WTC11 (cell line): ENCODE data around the gene ESPN. TPM values are rescaled to one million over a fixed set of nuclear protein-coding genes. Genes with fewer than 3 reads are reported as not detected.

Experiments
- ATAC-seq: fragments of 200-7000 bp; cut with Tn5 transposase; 2 replicates; pipeline ENCODE4 v1.10.0; 2021; ENCODE audit warnings: mild to moderate bottlenecking, moderate library complexity
- CTCF ChIA-PET: fragments of 300-600 bp; sonication (Branson Sonifier 250); formaldehyde crosslinking; loops from one replicate; lab custom pipeline; 2021; ENCODE audit warnings: antibody characterized with exemption; lab: Charles Lee
- POLR2A ChIA-PET: fragments of 350-600 bp; sonication (Branson Sonifier 250); formaldehyde crosslinking; loops from one replicate; lab custom pipeline; 2021; ENCODE audit warnings: antibody characterized with exemption; lab: Charles Lee
- DNase-seq: peaks from one replicate; pipeline ENCODE4 v3.0.0; 2021; ENCODE audit warnings: low spot score
- H3K27ac Mint-ChIP-seq: 2 replicates; pipeline ENCODE4 v1.8.0; 2021; ENCODE audit warnings: mixed read lengths
- H3K27me3 Mint-ChIP-seq: 2 replicates; pipeline ENCODE4 v1.8.0; 2021; ENCODE audit warnings: low read depth, mild to moderate bottlenecking, moderate library complexity, mixed read lengths
- H3K36me3 Mint-ChIP-seq: 2 replicates; pipeline ENCODE4 v1.8.0; 2021; ENCODE audit warnings: mixed read lengths
- H3K4me1 Mint-ChIP-seq: 2 replicates; pipeline ENCODE4 v1.8.0; 2022; ENCODE audit warnings: mixed read lengths
- H3K4me3 Mint-ChIP-seq: 2 replicates; pipeline ENCODE4 v1.8.0; 2021; ENCODE audit warnings: mild to moderate bottlenecking, moderate library complexity, mixed read lengths
- H3K9me3 Mint-ChIP-seq: 2 replicates; pipeline ENCODE4 v1.8.0; 2021; ENCODE audit warnings: mixed read lengths
- AFF4 ChIP-seq: sonication (generic); formaldehyde crosslinking; IDR thresholded peaks from 2 replicates; pipeline ENCODE4 v1.8.1; 2023; ENCODE audit warnings: mild to moderate bottlenecking, missing genetic modification reagents, borderline replicate concordance
- ARID4B ChIP-seq: sonication (generic); formaldehyde crosslinking; IDR thresholded peaks from 2 replicates; pipeline ENCODE4 v1.8.0; 2023; ENCODE audit warnings: missing genetic modification reagents, mild to moderate bottlenecking, borderline replicate concordance
- ATF2 ChIP-seq: sonication (generic); formaldehyde crosslinking; IDR thresholded peaks from 2 replicates; pipeline ENCODE4 v1.8.1; 2022; ENCODE audit warnings: low read depth, missing genetic modification reagents, borderline replicate concordance
- ATF3 ChIP-seq: sonication (generic); formaldehyde crosslinking; conservative IDR thresholded peaks from 2 replicates; pipeline ENCODE4 v1.8.1; 2022; ENCODE audit warnings: mild to moderate bottlenecking, missing genetic modification reagents
- E2F5 ChIP-seq: sonication (generic); formaldehyde crosslinking; IDR thresholded peaks from 2 replicates; pipeline ENCODE4 v1.8.1; 2022; ENCODE audit warnings: mild to moderate bottlenecking, moderate library complexity, missing genetic modification reagents
- ERG ChIP-seq: fragments of 250-450 bp; sonication (Bioruptor Pico); IDR thresholded peaks from 2 replicates; pipeline ENCODE4 v1.8.0; 2021; ENCODE audit warnings: mild to moderate bottlenecking
- MXD4 ChIP-seq: fragments of 250-450 bp; sonication (Bioruptor Pico); IDR thresholded peaks from 2 replicates; pipeline ENCODE4 v1.8.0; 2021; ENCODE audit warnings: mild to moderate bottlenecking, moderate library complexity, borderline replicate concordance
- MYBL2 ChIP-seq: sonication (generic); formaldehyde crosslinking; IDR thresholded peaks from 2 replicates; pipeline ENCODE4 v1.8.1; 2023; ENCODE audit warnings: mild to moderate bottlenecking, moderate library complexity, missing genetic modification reagents
- NR1H2 ChIP-seq: sonication (generic); formaldehyde crosslinking; IDR thresholded peaks from 2 replicates; pipeline ENCODE4 v1.9.0; 2021; ENCODE audit warnings: mild to moderate bottlenecking, moderate library complexity, missing genetic modification reagents
- OVOL2 ChIP-seq: fragments of 250-450 bp; sonication (Bioruptor Pico); IDR thresholded peaks from 2 replicates; pipeline ENCODE4 v1.9.0; 2021; ENCODE audit warnings: mild to moderate bottlenecking, borderline replicate concordance
- PRDM15 ChIP-seq: sonication (generic); formaldehyde crosslinking; IDR thresholded peaks from 2 replicates; pipeline ENCODE4 v1.8.0; 2022; ENCODE audit warnings: missing genetic modification reagents
- PRRX2 ChIP-seq: fragments of 250-450 bp; sonication (Bioruptor Pico); IDR thresholded peaks from 2 replicates; pipeline ENCODE4 v1.8.0; 2021; ENCODE audit warnings: mild to moderate bottlenecking
- RELA ChIP-seq: sonication (generic); formaldehyde crosslinking; IDR thresholded peaks from 2 replicates; pipeline ENCODE4 v1.8.1; 2022; ENCODE audit warnings: missing genetic modification reagents, mild to moderate bottlenecking, borderline replicate concordance
- ZNF281 ChIP-seq: sonication (generic); formaldehyde crosslinking; IDR thresholded peaks from 2 replicates; pipeline ENCODE4 v1.8.0; 2023; ENCODE audit warnings: mild to moderate bottlenecking, missing genetic modification reagents
- ZNF512 ChIP-seq: sonication (generic); formaldehyde crosslinking; IDR thresholded peaks from 2 replicates; pipeline ENCODE4 v1.8.1; 2022; ENCODE audit warnings: missing genetic modification reagents, borderline replicate concordance
- total RNA-seq: library from RNA; stranded (reverse); gene quantifications from 3 replicates; pipeline ENCODE4 v1.2.3, GENCODE V29; 2021

ESPN gene
- total RNA-seq, 1 experiment from 2014 or later, result 46.1 TPM

GRCh38 chr1:6434186-6434585 lies 9.6 kb downstream of the ESPN start:
- CTCF ChIA-PET, result interaction anchor here (6.4 kb wide), 1 partner anchor 13 kb away, joined by 45 read pairs; the partner anchor contains the start of gene HES2
- peaks cover 14% of the 10 kb centered on the region for H3K27me3 Mint-ChIP-seq
- no peak overlapping the region for H3K4me3 Mint-ChIP-seq
- DNase-seq (no peak), ATAC-seq (no peak)
- no peak overlapping the region for H3K27ac Mint-ChIP-seq
- peaks cover 19% of the 10 kb centered on the region for H3K4me1 Mint-ChIP-seq
- no peaks in the 10 kb centered on the region for H3K36me3 Mint-ChIP-seq
- POLR2A ChIA-PET, result no interaction called here
- no peaks in the 10 kb centered on the region for H3K9me3 Mint-ChIP-seq
- TF ChIP-seq MXD4 (CRISPR knock-in tag), result no peak
- no peak for TF ChIP-seq E2F5 (CRISPR knock-in tag)
- TF ChIP-seq RELA (CRISPR knock-in tag), result no peak
- TF ChIP-seq ATF3, result no peak
- no peak for TF ChIP-seq ZNF281 (CRISPR knock-in tag)
- no peak for TF ChIP-seq MYBL2 (CRISPR knock-in tag)
- no peak for TF ChIP-seq OVOL2
- no peak for TF ChIP-seq AFF4 (CRISPR knock-in tag)
- TF ChIP-seq PRRX2 (CRISPR knock-in tag), result no peak
- no peak for TF ChIP-seq NR1H2 (CRISPR knock-in tag)
- no peak for TF ChIP-seq ERG (CRISPR knock-in tag)
- TF ChIP-seq ZNF512, result no peak
- TF ChIP-seq ARID4B (CRISPR knock-in tag), result no peak
- TF ChIP-seq PRDM15 (CRISPR knock-in tag), result no peak
- no peak for TF ChIP-seq ATF2 (CRISPR knock-in tag)
